Upper lobe of left lung (tissue), 4 donors: Measurements from ENCODE around the gene SLC35E3.

Experiments used
- CTCF ChIP-seq, 6 experiments: fragments of 450-650 bp in 4 of 6; fragments of 200-600 bp in 2 of 6; sonication (generic) in 2 of 6; IDR thresholded peaks; one replicate each; pipeline ENCODE4 v1.5.1; 2016 to 2019; ENCODE audit warnings: antibody characterized with exemption in 6 of 6
- POLR2AphosphoS5 ChIP-seq, 2 donors: sonication (generic); formaldehyde crosslinking; IDR thresholded peaks; one replicate each; pipeline ENCODE4 v1.5.1; 2017; ENCODE audit warnings: antibody characterized with exemption in 2 of 2

DNA sequence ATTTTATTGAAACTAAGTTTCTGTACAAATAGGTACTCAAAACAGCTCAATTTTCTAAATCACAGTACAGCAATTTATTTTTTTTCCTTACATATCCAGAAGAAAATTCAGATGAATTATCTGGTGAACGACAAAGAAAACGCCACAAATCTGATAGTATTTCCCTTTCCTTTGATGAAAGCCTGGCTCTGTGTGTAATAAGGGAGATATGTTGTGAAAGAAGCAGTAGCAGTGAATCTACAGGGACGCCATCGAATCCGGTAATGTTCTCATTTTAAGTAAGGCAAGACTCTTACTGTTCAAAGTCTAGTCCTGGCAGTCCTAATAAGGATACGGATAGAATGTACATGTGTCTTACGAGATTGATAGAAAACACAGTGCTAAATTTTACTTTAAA lies 82.7 kb downstream of the SLC35E3 start:
- TF ChIP-seq CTCF (IDR thresholded peaks at IDR 0.05) (no peak), POLR2AphosphoS5 (IDR thresholded peaks at IDR 0.05) (no peak)
